ENCODE measurements around the gene EIF3B.
"Not testable (repeated sequence)": the region's sequence is repeated elsewhere in the genome, so short reads cannot be mapped to it uniquely, and the experiment has no call there.

Gene EIF3B

GRCh38 chr7:2379161-2379560 is 24.5 kb downstream of the EIF3B start:
- DNase-seq, result no peak

GRCh38 chr7:2379821-2380450 is 25.3 kb downstream of the EIF3B start:
- no peak for DNase-seq

GRCh38 chr7:2380461-2380860 is 25.8 kb downstream of the EIF3B start:
- no peak for DNase-seq

- DNase-seq, result no peak
These were observed 26.6 kb downstream of the EIF3B start for GRCh38 chr7:2381227-2381626.

GRCh38 chr7:2381881-2382509 is 27.4 kb downstream of the EIF3B start:
- no peak for DNase-seq

GRCh38 chr7:2383543-2384274 is 29.1 kb downstream of the EIF3B start:
- DNase-seq, result no peak

GRCh38 chr7:2384354-2385243 is 30.0 kb downstream of the EIF3B start:
- DNase-seq, result peak in 1 of 5 experiments; percentile 15

- not testable (repeated sequence) for DNase-seq
These were observed 31.5 kb downstream of the EIF3B start for GRCh38 chr7:2386122-2386521.

GRCh38 chr7:2386964-2387669 is 32.5 kb downstream of the EIF3B start:
- DNase-seq, result no peak

GRCh38 chr7:2387897-2388636 is 33.4 kb downstream of the EIF3B start:
- no peak for DNase-seq

GRCh38 chr7:2388637-2388954 is 34.0 kb downstream of the EIF3B start:
- no peak for DNase-seq

- DNase-seq, result not testable (repeated sequence)
These were observed 35.6 kb downstream of the EIF3B start for GRCh38 chr7:2390020-2390816.

- no peak for DNase-seq
These were observed 39.1 kb downstream of the EIF3B start for GRCh38 chr7:2393706-2394105.

- no peak for DNase-seq
These were observed 40.0 kb downstream of the EIF3B start for GRCh38 chr7:2394566-2395082.

- DNase-seq, result no peak
These were observed 43.9 kb downstream of the EIF3B start for GRCh38 chr7:2398506-2398905.

GRCh38 chr7:2399848-2400587 is 45.4 kb downstream of the EIF3B start:
- DNase-seq, result peak in 1 of 5 experiments; percentile 71

- DNase-seq, result no peak
These were observed 48.0 kb downstream of the EIF3B start for GRCh38 chr7:2402687-2403013.

- DNase-seq, result peak; percentile 92 to 96 (median 93)
These were observed 48.5 kb downstream of the EIF3B start, which contains the start of gene CHST12 for GRCh38 chr7:2403014-2403717. CHST12 (plus strand) TSS chr7:2403611; CDS start chr7:2432640, 29,029 bp downstream.

Data from T-helper 2 cell (primary cell).